Mesothelial cell of epicardium (in vitro differentiated cells): ENCODE measurements around the gene ELAVL3. TPM values are rescaled to one million over a fixed set of nuclear protein-coding genes. Genes with fewer than 3 reads are reported as not detected.
"Not testable (repeated sequence)": the region's sequence is repeated elsewhere in the genome, so short reads cannot be mapped to it uniquely, and the experiment has no call there.

ENCODE experiments used
- DNase-seq, 2 experiments: peaks; one replicate each; pipeline ENCODE4 v3.0.0; 2021; ENCODE audit warnings: low spot score in 2 of 2; ENCODE audit not compliant: unreplicated experiment in 2 of 2
- H3K27ac Mint-ChIP-seq: 2 replicates; pipeline ENCODE4 v1.8.0; 2021; ENCODE audit warnings: mixed read lengths
- H3K27me3 Mint-ChIP-seq: 2 replicates; pipeline ENCODE4 v1.8.0; 2021; ENCODE audit warnings: low read depth, mixed read lengths
- H3K36me3 Mint-ChIP-seq: 2 replicates; pipeline ENCODE4 v1.8.0; 2021; ENCODE audit warnings: mixed read lengths
- H3K4me1 Mint-ChIP-seq: 2 replicates; pipeline ENCODE4 v1.8.0; 2021; ENCODE audit warnings: mixed read lengths
- H3K4me3 Mint-ChIP-seq: 2 replicates; pipeline ENCODE4 v1.8.0; 2021; ENCODE audit warnings: mild to moderate bottlenecking, moderate library complexity, mixed read lengths
- H3K9me3 Mint-ChIP-seq: 2 replicates; pipeline ENCODE4 v1.8.0; 2021; ENCODE audit warnings: mixed read lengths
- CTCF ChIP-seq: fragments of 200-600 bp; sonication (generic); IDR thresholded peaks from one replicate; pipeline ENCODE4 v1.5.0; 2021; ENCODE audit warnings: antibody characterized with exemption; ENCODE audit not compliant: unreplicated experiment
- total RNA-seq: library from RNA; stranded (reverse); gene quantifications from 3 replicates; pipeline ENCODE4 v1.2.1, GENCODE V29; 2021

Gene ELAVL3
- total RNA-seq, 1 donor from 2014 or later, result 0.07 TPM

GRCh38 chr19:11473725-11474124, 7.1 kb downstream of the ELAVL3 start:
- H3K36me3 Mint-ChIP-seq, result no peaks in the 10 kb centered on the region
- no peak overlapping the region for H3K4me3 Mint-ChIP-seq
- H3K9me3 Mint-ChIP-seq, result no peaks in the 10 kb centered on the region
- H3K27me3 Mint-ChIP-seq, result peaks cover 48% of the 10 kb centered on the region
- H3K4me1 Mint-ChIP-seq, result no peaks in the 10 kb centered on the region
- H3K27ac Mint-ChIP-seq, result no peak overlapping the region
- TF ChIP-seq CTCF, result no peak
- DNase-seq, result no peak

- H3K36me3 Mint-ChIP-seq, H3K4me3 Mint-ChIP-seq, H3K9me3 Mint-ChIP-seq, H3K4me1 Mint-ChIP-seq, H3K27ac Mint-ChIP-seq, DNase-seq: not testable (repeated sequence)
- H3K27me3 Mint-ChIP-seq, result peaks cover 13% of the 10 kb centered on the region
These were observed 12.5 kb downstream of the ELAVL3 start for GRCh38 chr19:11468266-11468845.

GRCh38 chr19:11465600-11465999, 15.2 kb downstream of the ELAVL3 start:
- Mint-ChIP-seq H3K9me3 (no peaks in the 10 kb centered on the region), H3K4me3 (no peak overlapping the region), H3K27ac (no peak overlapping the region), H3K4me1 (no peaks in the 10 kb centered on the region), H3K36me3 (no peaks in the 10 kb centered on the region), H3K27me3 (peaks cover 2% of the 10 kb centered on the region)
- DNase-seq, result no peak
- no peak for TF ChIP-seq CTCF

GRCh38 chr19:11464333-11465265, 16.2 kb downstream of the ELAVL3 start:
- Mint-ChIP-seq H3K4me1 (no peaks in the 10 kb centered on the region), H3K27ac (no peak overlapping the region), H3K36me3 (no peaks in the 10 kb centered on the region), H3K4me3 (no peak overlapping the region), H3K27me3 (peaks cover 6% of the 10 kb centered on the region), H3K9me3 (no peaks in the 10 kb centered on the region)
- no peak for DNase-seq
- no peak for TF ChIP-seq CTCF

- Mint-ChIP-seq H3K4me3 (no peak overlapping the region), H3K27ac (no peak overlapping the region), H3K4me1 (no peaks in the 10 kb centered on the region), H3K9me3 (no peaks in the 10 kb centered on the region), H3K36me3 (no peaks in the 10 kb centered on the region), H3K27me3 (peaks cover 6% of the 10 kb centered on the region)
- no peak for DNase-seq
- TF ChIP-seq CTCF, result no peak
These were observed 17.5 kb downstream of the ELAVL3 start for GRCh38 chr19:11463391-11463790.

GRCh38 chr19:11461453-11461852, 19.4 kb downstream of the ELAVL3 start:
- H3K4me1 Mint-ChIP-seq, result no peaks in the 10 kb centered on the region
- H3K4me3 Mint-ChIP-seq, result no peak overlapping the region
- DNase-seq, result no peak
- H3K36me3 Mint-ChIP-seq, result no peaks in the 10 kb centered on the region
- TF ChIP-seq CTCF, result no peak
- no peaks in the 10 kb centered on the region for H3K9me3 Mint-ChIP-seq
- H3K27ac Mint-ChIP-seq, result no peak overlapping the region
- peaks cover 6% of the 10 kb centered on the region for H3K27me3 Mint-ChIP-seq
